GM23338 (cell line): ENCODE results near the gene TOMM70. TPM values are rescaled to one million over a fixed set of nuclear protein-coding genes. Genes with fewer than 3 reads are reported as not detected.

ENCODE experiments used
- ATAC-seq: fragments of 200-7000 bp; cut with Tn5 transposase; 3 replicates; pipeline ENCODE4 v1.9.1; 2020
- DNase-seq: peaks from one replicate; pipeline ENCODE4 v3.0.0-alpha.2; 2015; ENCODE audit warnings: low spot score
- H2AFZ ChIP-seq: fragments of 200-600 bp; sonication (generic); 2 replicates; pipeline ENCODE4 v1.8.0; 2016; ENCODE audit warnings: antibody characterized with exemption, mild to moderate bottlenecking, moderate library complexity
- H3F3A ChIP-seq: fragments of 200-600 bp; sonication (generic); replicated peaks from 2 replicates; pipeline ENCODE4 v1.8.0; 2017; ENCODE audit warnings: antibody characterized with exemption, mixed run types, low read depth
- H3K27ac ChIP-seq: fragments of 200-600 bp; sonication (generic); 2 replicates; pipeline ENCODE4 v1.6.1; 2016; ENCODE audit warnings: low read depth
- H3K27me3 ChIP-seq: fragments of 200-600 bp; sonication (generic); 2 replicates; pipeline ENCODE4 v1.8.0; 2016; ENCODE audit warnings: mild to moderate bottlenecking, mixed run types, moderate library complexity; ENCODE audit not compliant: insufficient read depth
- H3K36me3 ChIP-seq: fragments of 200-600 bp; sonication (generic); 2 replicates; pipeline ENCODE4 v1.8.0; 2016; ENCODE audit warnings: mild to moderate bottlenecking; ENCODE audit not compliant: insufficient read depth
- H3K4me1 ChIP-seq: fragments of 200-600 bp; sonication (generic); 2 replicates; pipeline ENCODE4 v1.8.0; 2016; ENCODE audit warnings: mild to moderate bottlenecking, moderate library complexity; ENCODE audit not compliant: insufficient read depth
- H3K4me2 ChIP-seq: fragments of 200-600 bp; sonication (generic); 2 replicates; pipeline ENCODE4 v1.7.1; 2017; ENCODE audit warnings: mixed run types
- H3K4me3 ChIP-seq: fragments of 200-600 bp; sonication (generic); 2 replicates; pipeline ENCODE4 v1.6.1; 2016; ENCODE audit warnings: mixed run types
- H3K79me2 ChIP-seq: fragments of 200-600 bp; sonication (generic); replicated peaks from 2 replicates; pipeline ENCODE4 v1.8.0; 2017; ENCODE audit warnings: mild to moderate bottlenecking; ENCODE audit not compliant: insufficient read depth
- H3K9me2 ChIP-seq: fragments of 200-600 bp; sonication (generic); 2 replicates; pipeline ENCODE4 v1.8.0; 2017; ENCODE audit not compliant: insufficient read depth
- H4K20me1 ChIP-seq: fragments of 200-600 bp; sonication (generic); replicated peaks from 2 replicates; pipeline ENCODE4 v1.8.0; 2017; ENCODE audit warnings: mild to moderate bottlenecking; ENCODE audit not compliant: insufficient read depth
- H3K27ac Mint-ChIP-seq: 2 replicates; pipeline ENCODE4 v1.8.0; 2020; ENCODE audit warnings: inconsistent platforms, mild to moderate bottlenecking, moderate library complexity, mixed read lengths
- H3K27me3 Mint-ChIP-seq: 3 replicates; pipeline ENCODE4 v1.8.0; 2022; ENCODE audit warnings: low read depth, mild to moderate bottlenecking, moderate library complexity, mixed read lengths, inconsistent platforms; ENCODE audit not compliant: insufficient read depth, poor library complexity
- H3K36me3 Mint-ChIP-seq: 3 replicates; pipeline ENCODE4 v1.8.0; 2021; ENCODE audit warnings: low read depth, mild to moderate bottlenecking, inconsistent platforms, moderate library complexity, mixed read lengths
- H3K4me1 Mint-ChIP-seq: 3 replicates; pipeline ENCODE4 v1.8.0; 2020; ENCODE audit warnings: mild to moderate bottlenecking, inconsistent platforms, mixed read lengths
- H3K4me3 Mint-ChIP-seq: 3 replicates; pipeline ENCODE4 v1.8.0; 2021; ENCODE audit warnings: moderate library complexity, mild to moderate bottlenecking, inconsistent platforms, mixed read lengths
- H3K9me3 Mint-ChIP-seq: 3 replicates; pipeline ENCODE4 v1.8.0; 2020; ENCODE audit warnings: moderate library complexity, mild to moderate bottlenecking, inconsistent platforms, mixed read lengths
- CREB1 ChIP-seq: fragments of 250-450 bp; sonication (Bioruptor Pico); IDR thresholded peaks from 2 replicates; pipeline ENCODE4 v1.5.0; 2020; ENCODE audit warnings: low read depth, mild to moderate bottlenecking, moderate library complexity
- EZH2phosphoT487 ChIP-seq: fragments of 200-600 bp; sonication (generic); IDR thresholded peaks from one replicate; pipeline ENCODE4 v1.8.1; 2018; ENCODE audit warnings: antibody characterized with exemption; ENCODE audit not compliant: unreplicated experiment
- JUNB ChIP-seq: IDR thresholded peaks from one replicate; pipeline ENCODE4 v1.6.1; 2016; ENCODE audit warnings: antibody characterized with exemption; ENCODE audit not compliant: unreplicated experiment
- POLR2AphosphoS5 ChIP-seq: IDR thresholded peaks from 2 replicates; pipeline ENCODE4 v1.6.1; 2016; ENCODE audit warnings: antibody characterized with exemption, low read depth
- STAT1 ChIP-seq: IDR thresholded peaks from one replicate; pipeline ENCODE4 v1.6.1; 2016; ENCODE audit warnings: antibody characterized with exemption; ENCODE audit not compliant: unreplicated experiment
- ZNF114 ChIP-seq: fragments of 250-450 bp; sonication (Bioruptor Pico); IDR thresholded peaks from 2 replicates; pipeline ENCODE4 v1.5.0; 2020; ENCODE audit warnings: mild to moderate bottlenecking, moderate library complexity
- ZNF331 ChIP-seq: fragments of 250-450 bp; sonication (Bioruptor Pico); IDR thresholded peaks from 2 replicates; pipeline ENCODE4 v1.5.0; 2020; ENCODE audit warnings: low read depth, mild to moderate bottlenecking, moderate library complexity
- polyA plus RNA-seq: library from polyadenylated mRNA; unstranded; fragments of >200 nt; fragmentation: Nextera tagmentation; extraction: Ambion mirVana; gene quantifications from 2 replicates; pipeline ENCODE4 v1.2.1, GENCODE V29; 2016
- total RNA-seq: library from RNA; depleted of rRNA; stranded (reverse); fragments of >200 nt; shearing (Covaris generic); gene quantifications from 2 replicates; pipeline ENCODE4 v1.2.3, GENCODE V29; 2014
- TF ChIP-seq, protein P1 (sequence below): IDR thresholded peaks from 2 replicates; pipeline ENCODE4 v1.6.1; 2016; ENCODE audit warnings: antibody characterized with exemption
- TF ChIP-seq, protein P2 (sequence below): IDR thresholded peaks from one replicate; pipeline ENCODE4 v1.6.1; 2018; ENCODE audit warnings: antibody characterized with exemption; ENCODE audit not compliant: unreplicated experiment
- TF ChIP-seq, protein P3 (sequence below): fragments of 250-450 bp; sonication (Bioruptor Pico); IDR thresholded peaks from 2 replicates; pipeline ENCODE4 v1.5.0; 2020; ENCODE audit warnings: mild to moderate bottlenecking, moderate library complexity

The TOMM70 gene
- total and polyA plus RNA-seq, 2 experiments from 2014 or later: 29.5 to 66.8 TPM

DNA sequence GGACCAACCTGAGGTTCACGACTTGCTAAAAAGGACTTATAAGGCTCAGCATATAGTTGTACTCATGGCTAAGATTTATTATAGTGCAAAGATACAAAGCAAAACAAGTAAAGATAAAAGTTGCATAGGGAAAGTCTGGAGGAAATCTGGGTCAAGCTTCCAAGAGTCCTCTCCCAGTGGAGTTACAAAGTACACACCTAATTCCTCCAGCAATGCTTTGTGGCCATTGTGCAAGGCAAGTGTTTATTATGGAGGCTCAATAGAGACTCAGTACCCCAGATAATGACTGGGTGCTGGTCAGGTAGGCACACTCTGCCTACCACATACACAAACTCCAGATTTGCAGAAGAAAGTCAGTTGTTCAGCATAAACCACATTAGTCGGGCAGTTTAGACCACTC is 23.4 kb upstream of the TOMM70 start:
- peaks cover 3% of the 10 kb centered on the region; the same call in 1 of the 2 replicates for H4K20me1 ChIP-seq
- ATAC-seq (no peak), DNase-seq (no peak)
- no peaks in the 10 kb centered on the region for H3K36me3 ChIP-seq
- H3K9me2 ChIP-seq: peaks cover 3% of the 10 kb centered on the region; the same call in 1 of the 2 replicates
- no peaks in the 10 kb centered on the region for H3K27me3 ChIP-seq
- H3K27ac Mint-ChIP-seq: no peak overlapping the region
- H3K79me2 ChIP-seq: no peaks in the 10 kb centered on the region
- H3K9me3 Mint-ChIP-seq: no peaks in the 10 kb centered on the region
- no peak overlapping the region for H3K27ac ChIP-seq
- no peaks in the 10 kb centered on the region for H3F3A ChIP-seq
- peaks cover 1% of the 10 kb centered on the region for H3K27me3 Mint-ChIP-seq
- no peak overlapping the region for H3K4me3 Mint-ChIP-seq
- peaks cover 7% of the 10 kb centered on the region; the same call in 2 of the 3 replicates for H3K4me1 Mint-ChIP-seq
- H3K4me2 ChIP-seq: no peak overlapping the region
- H2AFZ ChIP-seq: no peak overlapping the region
- no peak for TF ChIP-seq JUNB
- H3K4me1 ChIP-seq: no peaks in the 10 kb centered on the region
- no peak overlapping the region for H3K4me3 ChIP-seq
- no peaks in the 10 kb centered on the region for H3K36me3 Mint-ChIP-seq

DNA sequence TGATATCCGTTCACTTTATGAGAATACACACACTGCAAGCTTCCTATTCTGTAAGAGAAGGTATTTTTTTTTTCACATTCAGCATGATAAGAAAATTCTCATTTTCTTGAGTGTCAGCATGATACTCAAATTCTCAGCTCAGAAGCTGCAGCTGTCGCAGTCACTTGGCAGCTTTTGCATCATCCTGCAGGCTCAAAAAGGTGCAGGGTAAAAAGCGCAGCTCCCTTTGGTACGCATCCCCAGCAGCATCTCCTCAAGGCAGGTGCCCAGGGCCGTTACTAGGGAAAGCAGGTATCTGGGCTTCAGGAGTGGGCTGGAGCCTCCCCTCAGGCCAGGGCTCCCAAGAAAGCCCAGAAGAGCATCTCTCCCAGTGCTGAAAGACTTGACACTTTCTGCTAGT is 22.7 kb upstream of the TOMM70 start:
- Mint-ChIP-seq H3K9me3 (no peaks in the 10 kb centered on the region), H3K27me3 (peaks cover 1% of the 10 kb centered on the region), H3K4me3 (no peak overlapping the region), H3K4me1 (peaks cover 8% of the 10 kb centered on the region; the same call in 2 of the 3 replicates), H3K36me3 (no peaks in the 10 kb centered on the region; the same call in 2 of the 3 replicates), H3K27ac (no peak overlapping the region; the same call in 1 of the 2 replicates)
- Histone ChIP-seq H3K27me3 (no peaks in the 10 kb centered on the region), H3K4me3 (no peak overlapping the region), H3K79me2 (no peaks in the 10 kb centered on the region), H4K20me1 (peaks cover 3% of the 10 kb centered on the region; the same call in 1 of the 2 replicates), H3K9me2 (peaks cover 3% of the 10 kb centered on the region; the same call in 1 of the 2 replicates), H3K27ac (no peak overlapping the region), H3K4me1 (no peaks in the 10 kb centered on the region), H2AFZ (no peak overlapping the region), H3F3A (no peaks in the 10 kb centered on the region), H3K36me3 (no peaks in the 10 kb centered on the region), H3K4me2 (no peak overlapping the region)
- ATAC-seq: no peak
- DNase-seq: no peak
- no peak for TF ChIP-seq ZNF114 (CRISPR knock-in tag)
- TF ChIP-seq STAT1: no peak
- no peak for TF ChIP-seq JUNB
- no peak for TF ChIP-seq ZNF331
- TF ChIP-seq, protein P1, sequence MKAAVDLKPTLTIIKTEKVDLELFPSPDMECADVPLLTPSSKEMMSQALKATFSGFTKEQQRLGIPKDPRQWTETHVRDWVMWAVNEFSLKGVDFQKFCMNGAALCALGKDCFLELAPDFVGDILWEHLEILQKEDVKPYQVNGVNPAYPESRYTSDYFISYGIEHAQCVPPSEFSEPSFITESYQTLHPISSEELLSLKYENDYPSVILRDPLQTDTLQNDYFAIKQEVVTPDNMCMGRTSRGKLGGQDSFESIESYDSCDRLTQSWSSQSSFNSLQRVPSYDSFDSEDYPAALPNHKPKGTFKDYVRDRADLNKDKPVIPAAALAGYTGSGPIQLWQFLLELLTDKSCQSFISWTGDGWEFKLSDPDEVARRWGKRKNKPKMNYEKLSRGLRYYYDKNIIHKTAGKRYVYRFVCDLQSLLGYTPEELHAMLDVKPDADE: no peak
- TF ChIP-seq, protein P2, sequence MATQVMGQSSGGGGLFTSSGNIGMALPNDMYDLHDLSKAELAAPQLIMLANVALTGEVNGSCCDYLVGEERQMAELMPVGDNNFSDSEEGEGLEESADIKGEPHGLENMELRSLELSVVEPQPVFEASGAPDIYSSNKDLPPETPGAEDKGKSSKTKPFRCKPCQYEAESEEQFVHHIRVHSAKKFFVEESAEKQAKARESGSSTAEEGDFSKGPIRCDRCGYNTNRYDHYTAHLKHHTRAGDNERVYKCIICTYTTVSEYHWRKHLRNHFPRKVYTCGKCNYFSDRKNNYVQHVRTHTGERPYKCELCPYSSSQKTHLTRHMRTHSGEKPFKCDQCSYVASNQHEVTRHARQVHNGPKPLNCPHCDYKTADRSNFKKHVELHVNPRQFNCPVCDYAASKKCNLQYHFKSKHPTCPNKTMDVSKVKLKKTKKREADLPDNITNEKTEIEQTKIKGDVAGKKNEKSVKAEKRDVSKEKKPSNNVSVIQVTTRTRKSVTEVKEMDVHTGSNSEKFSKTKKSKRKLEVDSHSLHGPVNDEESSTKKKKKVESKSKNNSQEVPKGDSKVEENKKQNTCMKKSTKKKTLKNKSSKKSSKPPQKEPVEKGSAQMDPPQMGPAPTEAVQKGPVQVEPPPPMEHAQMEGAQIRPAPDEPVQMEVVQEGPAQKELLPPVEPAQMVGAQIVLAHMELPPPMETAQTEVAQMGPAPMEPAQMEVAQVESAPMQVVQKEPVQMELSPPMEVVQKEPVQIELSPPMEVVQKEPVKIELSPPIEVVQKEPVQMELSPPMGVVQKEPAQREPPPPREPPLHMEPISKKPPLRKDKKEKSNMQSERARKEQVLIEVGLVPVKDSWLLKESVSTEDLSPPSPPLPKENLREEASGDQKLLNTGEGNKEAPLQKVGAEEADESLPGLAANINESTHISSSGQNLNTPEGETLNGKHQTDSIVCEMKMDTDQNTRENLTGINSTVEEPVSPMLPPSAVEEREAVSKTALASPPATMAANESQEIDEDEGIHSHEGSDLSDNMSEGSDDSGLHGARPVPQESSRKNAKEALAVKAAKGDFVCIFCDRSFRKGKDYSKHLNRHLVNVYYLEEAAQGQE: no peak
- TF ChIP-seq EZH2phosphoT487: no peak
- no peak for TF ChIP-seq CREB1
- TF ChIP-seq, protein P3, sequence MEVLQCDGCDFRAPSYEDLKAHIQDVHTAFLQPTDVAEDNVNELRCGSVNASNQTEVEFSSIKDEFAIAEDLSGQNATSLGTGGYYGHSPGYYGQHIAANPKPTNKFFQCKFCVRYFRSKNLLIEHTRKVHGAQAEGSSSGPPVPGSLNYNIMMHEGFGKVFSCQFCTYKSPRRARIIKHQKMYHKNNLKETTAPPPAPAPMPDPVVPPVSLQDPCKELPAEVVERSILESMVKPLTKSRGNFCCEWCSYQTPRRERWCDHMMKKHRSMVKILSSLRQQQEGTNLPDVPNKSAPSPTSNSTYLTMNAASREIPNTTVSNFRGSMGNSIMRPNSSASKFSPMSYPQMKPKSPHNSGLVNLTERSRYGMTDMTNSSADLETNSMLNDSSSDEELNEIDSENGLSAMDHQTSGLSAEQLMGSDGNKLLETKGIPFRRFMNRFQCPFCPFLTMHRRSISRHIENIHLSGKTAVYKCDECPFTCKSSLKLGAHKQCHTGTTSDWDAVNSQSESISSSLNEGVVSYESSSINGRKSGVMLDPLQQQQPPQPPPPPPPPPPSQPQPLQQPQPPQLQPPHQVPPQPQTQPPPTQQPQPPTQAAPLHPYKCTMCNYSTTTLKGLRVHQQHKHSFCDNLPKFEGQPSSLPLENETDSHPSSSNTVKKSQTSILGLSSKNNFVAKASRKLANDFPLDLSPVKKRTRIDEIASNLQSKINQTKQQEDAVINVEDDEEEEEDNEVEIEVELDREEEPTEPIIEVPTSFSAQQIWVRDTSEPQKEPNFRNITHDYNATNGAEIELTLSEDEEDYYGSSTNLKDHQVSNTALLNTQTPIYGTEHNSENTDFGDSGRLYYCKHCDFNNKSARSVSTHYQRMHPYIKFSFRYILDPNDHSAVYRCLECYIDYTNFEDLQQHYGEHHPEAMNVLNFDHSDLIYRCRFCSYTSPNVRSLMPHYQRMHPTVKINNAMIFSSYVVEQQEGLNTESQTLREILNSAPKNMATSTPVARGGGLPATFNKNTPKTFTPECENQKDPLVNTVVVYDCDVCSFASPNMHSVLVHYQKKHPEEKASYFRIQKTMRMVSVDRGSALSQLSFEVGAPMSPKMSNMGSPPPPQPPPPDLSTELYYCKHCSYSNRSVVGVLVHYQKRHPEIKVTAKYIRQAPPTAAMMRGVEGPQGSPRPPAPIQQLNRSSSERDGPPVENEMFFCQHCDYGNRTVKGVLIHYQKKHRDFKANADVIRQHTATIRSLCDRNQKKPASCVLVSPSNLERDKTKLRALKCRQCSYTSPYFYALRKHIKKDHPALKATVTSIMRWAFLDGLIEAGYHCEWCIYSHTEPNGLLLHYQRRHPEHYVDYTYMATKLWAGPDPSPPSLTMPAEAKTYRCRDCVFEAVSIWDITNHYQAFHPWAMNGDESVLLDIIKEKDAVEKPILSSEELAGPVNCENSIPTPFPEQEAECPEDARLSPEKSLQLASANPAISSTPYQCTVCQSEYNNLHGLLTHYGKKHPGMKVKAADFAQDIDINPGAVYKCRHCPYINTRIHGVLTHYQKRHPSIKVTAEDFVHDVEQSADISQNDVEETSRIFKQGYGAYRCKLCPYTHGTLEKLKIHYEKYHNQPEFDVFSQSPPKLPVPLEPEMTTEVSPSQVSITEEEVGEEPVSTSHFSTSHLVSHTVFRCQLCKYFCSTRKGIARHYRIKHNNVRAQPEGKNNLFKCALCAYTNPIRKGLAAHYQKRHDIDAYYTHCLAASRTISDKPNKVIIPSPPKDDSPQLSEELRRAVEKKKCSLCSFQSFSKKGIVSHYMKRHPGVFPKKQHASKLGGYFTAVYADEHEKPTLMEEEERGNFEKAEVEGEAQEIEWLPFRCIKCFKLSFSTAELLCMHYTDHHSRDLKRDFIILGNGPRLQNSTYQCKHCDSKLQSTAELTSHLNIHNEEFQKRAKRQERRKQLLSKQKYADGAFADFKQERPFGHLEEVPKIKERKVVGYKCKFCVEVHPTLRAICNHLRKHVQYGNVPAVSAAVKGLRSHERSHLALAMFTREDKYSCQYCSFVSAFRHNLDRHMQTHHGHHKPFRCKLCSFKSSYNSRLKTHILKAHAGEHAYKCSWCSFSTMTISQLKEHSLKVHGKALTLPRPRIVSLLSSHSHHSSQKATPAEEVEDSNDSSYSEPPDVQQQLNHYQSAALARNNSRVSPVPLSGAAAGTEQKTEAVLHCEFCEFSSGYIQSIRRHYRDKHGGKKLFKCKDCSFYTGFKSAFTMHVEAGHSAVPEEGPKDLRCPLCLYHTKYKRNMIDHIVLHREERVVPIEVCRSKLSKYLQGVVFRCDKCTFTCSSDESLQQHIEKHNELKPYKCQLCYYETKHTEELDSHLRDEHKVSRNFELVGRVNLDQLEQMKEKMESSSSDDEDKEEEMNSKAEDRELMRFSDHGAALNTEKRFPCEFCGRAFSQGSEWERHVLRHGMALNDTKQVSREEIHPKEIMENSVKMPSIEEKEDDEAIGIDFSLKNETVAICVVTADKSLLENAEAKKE: no peak
- TF ChIP-seq POLR2AphosphoS5: no peak
